ENCODE results near the gene SMIM5. TPM values are rescaled to one million over a fixed set of nuclear protein-coding genes. Genes with fewer than 3 reads are reported as not detected.
A peak's percentile ranks its signal among the peaks of the same experiment; 100 is the strongest.

SMIM5 gene
- total RNA-seq, 1 experiment from 2014 or later, result 0.24 TPM

- no peaks in the 10 kb centered on the region for H4K20me1 ChIP-seq (ENCODE audit: control insufficient read depth, insufficient read depth, insufficient read length)
- peaks cover 21 to 28% of the 10 kb centered on the region in 2 experiments for H3K4me1 Mint-ChIP-seq
- 0 out of 3 replicates have a peak, but pooled peaks have one; percentile 12 for TF ChIP-seq CTCF (conservative IDR thresholded peaks at IDR 0.05)
- no peak for DNase-seq
- H3K9me3 ChIP-seq (ENCODE audit: control insufficient read depth, low read depth, low read length), result no peaks in the 10 kb centered on the region
- H3K27me3 ChIP-seq (ENCODE audit: insufficient read depth, low read length), result no peaks in the 10 kb centered on the region
- no peak overlapping the region for H2BK5ac ChIP-seq (ENCODE audit: insufficient read length, low read length)
- WGBS (ENCODE audit: extremely low coverage, insufficient read length, low lambda C conversion rate), result no CpG with 5 or more reads among the region's 30 CpGs
- no peak overlapping the region for H4K8ac ChIP-seq (replicated peaks; ENCODE audit: insufficient read length, low read depth, low read length)
- no peak overlapping the region for H2BK15ac ChIP-seq (ENCODE audit: low read depth, low read length)
- H3K4me3 Mint-ChIP-seq, result no peak overlapping the region
- no peaks in the 10 kb centered on the region for H3K27me3 Mint-ChIP-seq (ENCODE audit: low read depth)
- no peaks in the 10 kb centered on the region for H3K23me2 ChIP-seq (ENCODE audit: insufficient read length, low read depth, low read length, poor library complexity, severe bottlenecking)
- no peak overlapping the region; a peak in 1 of 7 replicates for H3K27ac Mint-ChIP-seq
- no peak overlapping the region for H2BK120ac ChIP-seq (ENCODE audit: low read depth, low read length, poor library complexity, severe bottlenecking)
- no peak overlapping the region for H3K56ac ChIP-seq (ENCODE audit: insufficient read length, low read depth, low read length)
- no peak overlapping the region for H3K23ac ChIP-seq (ENCODE audit: insufficient read length, low read depth, low read length)
- H3K4ac ChIP-seq (ENCODE audit: low read depth, low read length), result no peak overlapping the region
- peaks cover 0 to 4% (median 3%) of the 10 kb centered on the region in 3 experiments; a peak in 2 of 7 replicates for H3K36me3 Mint-ChIP-seq (ENCODE audit: insufficient read depth in 1 of 3, low read depth in 3 of 3)
- no peak overlapping the region for H4K91ac ChIP-seq (ENCODE audit: insufficient read length, low read depth, low read length)
- no peaks in the 10 kb centered on the region for H3K79me1 ChIP-seq (ENCODE audit: insufficient read depth, low read depth, low read length, poor library complexity, severe bottlenecking)
- H3K27ac ChIP-seq (ENCODE audit: insufficient read length, low read depth, low read length), result no peak overlapping the region
- no peak overlapping the region for H3K4me2 ChIP-seq (ENCODE audit: insufficient read depth, insufficient read length, low read length)
- no peak overlapping the region; the same call in 1 of the 2 replicates for H3K14ac ChIP-seq (ENCODE audit: insufficient read depth, low read length)
- no peak overlapping the region for H2BK12ac ChIP-seq (ENCODE audit: insufficient read length, low read depth, low read length)
- no peak overlapping the region for H2AFZ ChIP-seq (ENCODE audit: low read length)
- H2AK5ac ChIP-seq (ENCODE audit: insufficient read length, low read length), result no peak overlapping the region
- H2BK20ac ChIP-seq (ENCODE audit: low read depth, low read length, poor library complexity, severe bottlenecking), result no peak overlapping the region
- no peak overlapping the region for H3T11ph ChIP-seq (ENCODE audit: low read length)
- H3K9me3 Mint-ChIP-seq, result no peaks in the 10 kb centered on the region
- no peak overlapping the region for H3K9ac ChIP-seq (ENCODE audit: extremely low read depth, insufficient read length, low read length)
- H3K4me1 ChIP-seq (ENCODE audit: insufficient read depth, low read length), result peaks cover 7% of the 10 kb centered on the region; the same call in 1 of the 2 replicates
- no peak overlapping the region for H3K18ac ChIP-seq (ENCODE audit: insufficient read length, low read depth, low read length)
- no peaks in the 10 kb centered on the region for H3K79me2 ChIP-seq (ENCODE audit: insufficient read depth, low read length)
- H4K5ac ChIP-seq (ENCODE audit: insufficient read length, low read depth, low read length), result no peak overlapping the region
Observed at GRCh38 chr17:75639771-75640555, 6.7 kb downstream of the SMIM5 start.

Data from H9 (cell line).